Measurements from ENCODE around the gene GPATCH3. TPM values are rescaled to one million over a fixed set of nuclear protein-coding genes. Genes with fewer than 3 reads are reported as not detected.

The GPATCH3 gene
- total RNA-seq, 1 donor from 2014 or later, result 6.1 TPM

DNA sequence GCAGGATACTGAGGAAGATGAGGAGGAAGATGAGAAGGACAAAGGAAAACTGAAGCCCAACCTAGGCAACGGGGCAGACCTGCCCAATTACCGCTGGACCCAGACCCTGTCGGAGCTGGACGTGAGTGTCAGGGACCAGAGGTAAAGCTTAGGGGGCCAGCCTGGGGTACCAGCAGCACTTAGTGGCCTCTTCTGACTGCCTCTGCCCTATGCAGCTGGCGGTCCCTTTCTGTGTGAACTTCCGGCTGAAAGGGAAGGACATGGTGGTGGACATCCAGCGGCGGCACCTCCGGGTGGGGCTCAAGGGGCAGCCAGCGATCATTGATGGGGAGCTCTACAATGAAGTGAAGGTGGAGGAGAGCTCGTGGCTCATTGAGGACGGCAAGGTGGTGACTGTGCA, 42.4 kb upstream of the GPATCH3 start:
- H3K36me3 ChIP-seq, result no peaks in the 10 kb centered on the region
- Mint-ChIP-seq H3K27me3 (ENCODE audit: insufficient read depth, low read depth) (no peaks in the 10 kb centered on the region), H3K4me1 (no peaks in the 10 kb centered on the region), H3K9me3 (no peaks in the 10 kb centered on the region), H3K36me3 (peaks cover 35% of the 10 kb centered on the region), H3K4me3 (no peak overlapping the region), H3K27ac (no peak overlapping the region)
- no peak for TF ChIP-seq EZH2 (IDR thresholded peaks at IDR 0.05)
- TF ChIP-seq, protein P1, sequence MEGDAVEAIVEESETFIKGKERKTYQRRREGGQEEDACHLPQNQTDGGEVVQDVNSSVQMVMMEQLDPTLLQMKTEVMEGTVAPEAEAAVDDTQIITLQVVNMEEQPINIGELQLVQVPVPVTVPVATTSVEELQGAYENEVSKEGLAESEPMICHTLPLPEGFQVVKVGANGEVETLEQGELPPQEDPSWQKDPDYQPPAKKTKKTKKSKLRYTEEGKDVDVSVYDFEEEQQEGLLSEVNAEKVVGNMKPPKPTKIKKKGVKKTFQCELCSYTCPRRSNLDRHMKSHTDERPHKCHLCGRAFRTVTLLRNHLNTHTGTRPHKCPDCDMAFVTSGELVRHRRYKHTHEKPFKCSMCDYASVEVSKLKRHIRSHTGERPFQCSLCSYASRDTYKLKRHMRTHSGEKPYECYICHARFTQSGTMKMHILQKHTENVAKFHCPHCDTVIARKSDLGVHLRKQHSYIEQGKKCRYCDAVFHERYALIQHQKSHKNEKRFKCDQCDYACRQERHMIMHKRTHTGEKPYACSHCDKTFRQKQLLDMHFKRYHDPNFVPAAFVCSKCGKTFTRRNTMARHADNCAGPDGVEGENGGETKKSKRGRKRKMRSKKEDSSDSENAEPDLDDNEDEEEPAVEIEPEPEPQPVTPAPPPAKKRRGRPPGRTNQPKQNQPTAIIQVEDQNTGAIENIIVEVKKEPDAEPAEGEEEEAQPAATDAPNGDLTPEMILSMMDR (IDR thresholded peaks at IDR 0.05), result no peak
- TF ChIP-seq EZH2phosphoT487 (IDR thresholded peaks at IDR 0.05), result no peak
- H3K9me3 ChIP-seq (ENCODE audit: low read depth), result no peaks in the 10 kb centered on the region
- H3K27me3 ChIP-seq, result no peaks in the 10 kb centered on the region
- no peak overlapping the region for H3K9ac ChIP-seq
- DNase-seq (ENCODE audit: low spot score), result no peak
- no peak overlapping the region for H3K4me3 ChIP-seq
- no peak overlapping the region for H2AFZ ChIP-seq (replicated peaks)
- H3K27ac ChIP-seq, result no peak overlapping the region
- H3K4me2 ChIP-seq, result no peak overlapping the region
- no peaks in the 10 kb centered on the region for H3K4me1 ChIP-seq
- H4K20me1 ChIP-seq (ENCODE audit: low read depth), result peaks cover 21% of the 10 kb centered on the region
- H3K79me2 ChIP-seq (ENCODE audit: low read depth), result peaks cover 22% of the 10 kb centered on the region
- H3F3A ChIP-seq (ENCODE audit: low read depth), result no peaks in the 10 kb centered on the region

DNA sequence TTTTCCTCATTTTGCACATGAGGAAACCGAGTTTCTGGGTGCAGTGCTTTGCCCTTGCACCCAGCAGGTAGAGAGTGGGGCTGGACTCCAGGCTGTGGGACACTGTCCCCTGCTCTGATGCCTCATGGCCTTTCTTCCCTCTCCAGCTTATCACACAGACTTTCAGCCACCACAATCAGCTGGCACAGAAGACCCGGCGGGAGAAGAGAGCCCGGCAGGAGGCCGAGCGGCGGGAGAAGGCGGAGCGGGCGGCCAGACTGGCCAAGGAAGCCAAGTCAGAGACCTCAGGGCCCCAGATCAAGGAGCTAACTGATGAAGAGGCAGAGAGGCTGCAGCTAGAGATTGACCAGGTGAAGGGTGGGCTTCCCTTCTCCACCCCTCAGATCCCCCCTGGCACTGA, 41.0 kb upstream of the GPATCH3 start:
- Histone ChIP-seq H3K36me3 (no peaks in the 10 kb centered on the region), H3F3A (ENCODE audit: low read depth) (no peaks in the 10 kb centered on the region), H3K27ac (no peak overlapping the region), H3K4me1 (no peaks in the 10 kb centered on the region), H3K9ac (no peak overlapping the region), H2AFZ (replicated peaks) (no peak overlapping the region), H4K20me1 (ENCODE audit: low read depth) (peaks cover 24% of the 10 kb centered on the region), H3K4me2 (no peak overlapping the region), H3K79me2 (ENCODE audit: low read depth) (peaks cover 33% of the 10 kb centered on the region), H3K4me3 (no peak overlapping the region), H3K9me3 (ENCODE audit: low read depth) (no peaks in the 10 kb centered on the region), H3K27me3 (no peaks in the 10 kb centered on the region)
- H3K4me3 Mint-ChIP-seq, result no peak overlapping the region
- H3K4me1 Mint-ChIP-seq, result no peaks in the 10 kb centered on the region
- no peaks in the 10 kb centered on the region for H3K27me3 Mint-ChIP-seq (ENCODE audit: insufficient read depth, low read depth)
- no peaks in the 10 kb centered on the region for H3K9me3 Mint-ChIP-seq
- H3K27ac Mint-ChIP-seq, result no peak overlapping the region
- DNase-seq (ENCODE audit: low spot score), result no peak
- TF ChIP-seq EZH2 (IDR thresholded peaks at IDR 0.05) (no peak), EZH2phosphoT487 (IDR thresholded peaks at IDR 0.05) (no peak)
- TF ChIP-seq, protein P1 (IDR thresholded peaks at IDR 0.05), result no peak
- H3K36me3 Mint-ChIP-seq, result peaks cover 34% of the 10 kb centered on the region

DNA sequence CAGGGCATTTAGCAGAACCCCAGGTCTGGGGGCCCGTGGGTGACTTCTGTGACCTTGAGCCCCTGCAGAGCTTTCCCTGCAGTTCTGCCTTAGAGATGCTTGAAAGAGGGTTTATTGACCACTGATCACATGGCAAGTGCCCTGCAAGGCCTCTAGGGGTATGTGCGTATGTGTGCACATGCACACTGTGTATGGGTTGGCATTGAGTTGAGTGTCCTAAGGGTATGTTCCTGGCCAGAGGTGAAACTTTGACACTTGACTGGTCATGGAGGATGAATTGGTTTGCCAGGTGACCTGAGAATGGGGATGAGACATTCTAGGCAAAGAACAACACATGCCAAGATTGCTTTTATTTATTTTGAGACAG, 38.4 kb upstream of the GPATCH3 start:
- Histone ChIP-seq H3K4me2 (no peak overlapping the region), H3K27ac (no peak overlapping the region), H3K27me3 (no peaks in the 10 kb centered on the region), H3K9me3 (ENCODE audit: low read depth) (no peaks in the 10 kb centered on the region), H3K4me3 (no peak overlapping the region), H3K36me3 (no peaks in the 10 kb centered on the region), H2AFZ (replicated peaks) (no peak overlapping the region), H4K20me1 (ENCODE audit: low read depth) (peaks cover 24% of the 10 kb centered on the region), H3K4me1 (no peaks in the 10 kb centered on the region), H3K79me2 (ENCODE audit: low read depth) (peaks cover 49% of the 10 kb centered on the region), H3K9ac (no peak overlapping the region), H3F3A (ENCODE audit: low read depth) (no peaks in the 10 kb centered on the region)
- TF ChIP-seq EZH2 (IDR thresholded peaks at IDR 0.05), result no peak
- no peak for DNase-seq (ENCODE audit: low spot score)
- Mint-ChIP-seq H3K36me3 (peaks cover 32% of the 10 kb centered on the region), H3K4me3 (no peak overlapping the region), H3K27me3 (ENCODE audit: insufficient read depth, low read depth) (no peaks in the 10 kb centered on the region), H3K27ac (no peak overlapping the region), H3K9me3 (no peaks in the 10 kb centered on the region), H3K4me1 (no peaks in the 10 kb centered on the region)

DNA sequence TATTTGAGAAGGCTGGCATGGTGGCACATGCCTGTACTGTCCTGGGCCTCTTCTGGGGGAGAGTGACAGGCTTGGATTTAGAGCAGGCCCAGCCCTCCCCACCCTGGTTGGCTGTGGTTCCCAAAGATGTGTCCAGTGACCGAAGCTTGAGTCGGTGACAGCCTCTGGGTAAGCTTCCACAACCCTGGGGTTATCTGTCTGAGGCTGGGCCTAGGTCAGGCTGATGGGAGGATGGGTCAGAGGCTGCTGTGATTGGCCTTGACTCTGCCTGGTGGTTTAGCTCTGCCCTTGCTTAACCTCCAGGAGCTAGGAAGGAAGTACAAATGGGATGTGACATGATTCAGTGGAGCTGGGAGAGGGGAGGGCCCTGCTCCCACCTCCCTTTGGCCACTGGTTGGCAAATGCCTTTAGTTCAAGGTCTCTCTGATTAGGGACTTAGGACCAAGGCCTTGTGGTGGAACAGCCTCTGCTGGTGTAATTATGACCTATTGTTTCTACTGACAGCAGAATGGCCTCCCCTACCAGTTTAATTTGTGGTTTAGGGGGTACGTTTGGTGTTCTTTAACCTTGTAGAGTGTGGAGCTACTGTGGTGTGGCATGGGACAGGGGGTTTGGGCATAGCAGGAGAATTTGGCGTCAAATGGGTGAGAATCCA, 37.9 kb upstream of the GPATCH3 start:
- H3K27me3 ChIP-seq, result no peaks in the 10 kb centered on the region
- no peaks in the 10 kb centered on the region for H3K36me3 ChIP-seq
- no peaks in the 10 kb centered on the region for H3K9me3 Mint-ChIP-seq
- H3K27ac Mint-ChIP-seq, result no peak overlapping the region
- no peaks in the 10 kb centered on the region for H3K4me1 ChIP-seq
- no peak overlapping the region for H2AFZ ChIP-seq (replicated peaks)
- no peaks in the 10 kb centered on the region for H3K27me3 Mint-ChIP-seq (ENCODE audit: insufficient read depth, low read depth)
- H4K20me1 ChIP-seq (ENCODE audit: low read depth), result peaks cover 26% of the 10 kb centered on the region
- peaks cover 28% of the 10 kb centered on the region for H3K36me3 Mint-ChIP-seq
- no peak overlapping the region for H3K4me3 ChIP-seq
- no peaks in the 10 kb centered on the region for H3K4me1 Mint-ChIP-seq
- H3F3A ChIP-seq (ENCODE audit: low read depth), result no peaks in the 10 kb centered on the region
- H3K9ac ChIP-seq, result no peak overlapping the region
- DNase-seq (ENCODE audit: low spot score), result no peak
- H3K9me3 ChIP-seq (ENCODE audit: low read depth), result no peaks in the 10 kb centered on the region
- H3K27ac ChIP-seq, result no peak overlapping the region
- no peak overlapping the region for H3K4me2 ChIP-seq
- no peak overlapping the region for H3K4me3 Mint-ChIP-seq
- peaks cover 50% of the 10 kb centered on the region for H3K79me2 ChIP-seq (ENCODE audit: low read depth)
- TF ChIP-seq, protein P1 (IDR thresholded peaks at IDR 0.05), result no peak
- no peak for TF ChIP-seq EZH2phosphoT487 (IDR thresholded peaks at IDR 0.05)
- TF ChIP-seq EZH2 (IDR thresholded peaks at IDR 0.05), result no peak

Data from neural progenitor cell (in vitro differentiated cells).